ENCODE results near the gene FXYD7. TPM values are rescaled to one million over a fixed set of nuclear protein-coding genes. Genes with fewer than 3 reads are reported as not detected.

Gene FXYD7
- total and polyA plus RNA-seq, 2 of the 13 experiments (the other 11 are each of a cell fraction or from before 2014, with no cell fraction given): 0.55 TPM; not detected in 1

GRCh38 chr19:35130761-35131720, 12.0 kb upstream of the FXYD7 start (continued):
- TF ChIP-seq, protein P1, sequence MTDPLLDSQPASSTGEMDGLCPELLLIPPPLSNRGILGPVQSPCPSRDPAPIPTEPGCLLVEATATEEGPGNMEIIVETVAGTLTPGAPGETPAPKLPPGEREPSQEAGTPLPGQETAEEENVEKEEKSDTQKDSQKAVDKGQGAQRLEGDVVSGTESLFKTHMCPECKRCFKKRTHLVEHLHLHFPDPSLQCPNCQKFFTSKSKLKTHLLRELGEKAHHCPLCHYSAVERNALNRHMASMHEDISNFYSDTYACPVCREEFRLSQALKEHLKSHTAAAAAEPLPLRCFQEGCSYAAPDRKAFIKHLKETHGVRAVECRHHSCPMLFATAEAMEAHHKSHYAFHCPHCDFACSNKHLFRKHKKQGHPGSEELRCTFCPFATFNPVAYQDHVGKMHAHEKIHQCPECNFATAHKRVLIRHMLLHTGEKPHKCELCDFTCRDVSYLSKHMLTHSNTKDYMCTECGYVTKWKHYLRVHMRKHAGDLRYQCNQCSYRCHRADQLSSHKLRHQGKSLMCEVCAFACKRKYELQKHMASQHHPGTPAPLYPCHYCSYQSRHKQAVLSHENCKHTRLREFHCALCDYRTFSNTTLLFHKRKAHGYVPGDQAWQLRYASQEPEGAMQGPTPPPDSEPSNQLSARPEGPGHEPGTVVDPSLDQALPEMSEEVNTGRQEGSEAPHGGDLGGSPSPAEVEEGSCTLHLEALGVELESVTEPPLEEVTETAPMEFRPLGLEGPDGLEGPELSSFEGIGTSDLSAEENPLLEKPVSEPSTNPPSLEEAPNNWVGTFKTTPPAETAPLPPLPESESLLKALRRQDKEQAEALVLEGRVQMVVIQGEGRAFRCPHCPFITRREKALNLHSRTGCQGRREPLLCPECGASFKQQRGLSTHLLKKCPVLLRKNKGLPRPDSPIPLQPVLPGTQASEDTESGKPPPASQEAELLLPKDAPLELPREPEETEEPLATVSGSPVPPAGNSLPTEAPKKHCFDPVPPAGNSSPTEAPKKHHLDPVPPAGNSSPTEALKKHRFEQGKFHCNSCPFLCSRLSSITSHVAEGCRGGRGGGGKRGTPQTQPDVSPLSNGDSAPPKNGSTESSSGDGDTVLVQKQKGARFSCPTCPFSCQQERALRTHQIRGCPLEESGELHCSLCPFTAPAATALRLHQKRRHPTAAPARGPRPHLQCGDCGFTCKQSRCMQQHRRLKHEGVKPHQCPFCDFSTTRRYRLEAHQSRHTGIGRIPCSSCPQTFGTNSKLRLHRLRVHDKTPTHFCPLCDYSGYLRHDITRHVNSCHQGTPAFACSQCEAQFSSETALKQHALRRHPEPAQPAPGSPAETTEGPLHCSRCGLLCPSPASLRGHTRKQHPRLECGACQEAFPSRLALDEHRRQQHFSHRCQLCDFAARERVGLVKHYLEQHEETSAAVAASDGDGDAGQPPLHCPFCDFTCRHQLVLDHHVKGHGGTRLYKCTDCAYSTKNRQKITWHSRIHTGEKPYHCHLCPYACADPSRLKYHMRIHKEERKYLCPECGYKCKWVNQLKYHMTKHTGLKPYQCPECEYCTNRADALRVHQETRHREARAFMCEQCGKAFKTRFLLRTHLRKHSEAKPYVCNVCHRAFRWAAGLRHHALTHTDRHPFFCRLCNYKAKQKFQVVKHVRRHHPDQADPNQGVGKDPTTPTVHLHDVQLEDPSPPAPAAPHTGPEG (CRISPR knock-in tag; IDR thresholded peaks at IDR 0.05): no peak
- TF ChIP-seq CHCHD3 (CRISPR knock-in tag; IDR thresholded peaks at IDR 0.05) (no peak), MAZ (IDR thresholded peaks at IDR 0.05; ENCODE audit: borderline replicate concordance, low read depth, low read length) (no peak), MAZ (CRISPR knock-in tag; IDR thresholded peaks at IDR 0.05; ENCODE audit: low read depth) (no peak), SATB2 (CRISPR knock-in tag; IDR thresholded peaks at IDR 0.05) (no peak), ATF3 (CRISPR knock-in tag; IDR thresholded peaks at IDR 0.05) (no peak), JUN (CRISPR knock-in tag; IDR thresholded peaks at IDR 0.05) (no peak), ZNF33A (CRISPR knock-in tag; IDR thresholded peaks at IDR 0.05; ENCODE audit: borderline replicate concordance) (no peak), ZNF639 (CRISPR knock-in tag; conservative IDR thresholded peaks at IDR 0.05) (no peak), ZNF605 (CRISPR knock-in tag; IDR thresholded peaks at IDR 0.05) (no peak), TCF12 (IDR thresholded peaks at IDR 0.05) (no peak), TCF12 (CRISPR knock-in tag; IDR thresholded peaks at IDR 0.05) (peak; percentile 87; the same call in 1 of the 2 replicates), CENPX (CRISPR knock-in tag; IDR thresholded peaks at IDR 0.05) (no peak), ZNF720 (CRISPR knock-in tag; IDR thresholded peaks at IDR 0.05) (no peak), MAF1 (CRISPR knock-in tag; IDR thresholded peaks at IDR 0.05; ENCODE audit: borderline replicate concordance) (no peak), SYNCRIP (IDR thresholded peaks at IDR 0.05; ENCODE audit: insufficient read depth, low read depth, low read length) (no peak)
- TF ChIP-seq, protein P2, sequence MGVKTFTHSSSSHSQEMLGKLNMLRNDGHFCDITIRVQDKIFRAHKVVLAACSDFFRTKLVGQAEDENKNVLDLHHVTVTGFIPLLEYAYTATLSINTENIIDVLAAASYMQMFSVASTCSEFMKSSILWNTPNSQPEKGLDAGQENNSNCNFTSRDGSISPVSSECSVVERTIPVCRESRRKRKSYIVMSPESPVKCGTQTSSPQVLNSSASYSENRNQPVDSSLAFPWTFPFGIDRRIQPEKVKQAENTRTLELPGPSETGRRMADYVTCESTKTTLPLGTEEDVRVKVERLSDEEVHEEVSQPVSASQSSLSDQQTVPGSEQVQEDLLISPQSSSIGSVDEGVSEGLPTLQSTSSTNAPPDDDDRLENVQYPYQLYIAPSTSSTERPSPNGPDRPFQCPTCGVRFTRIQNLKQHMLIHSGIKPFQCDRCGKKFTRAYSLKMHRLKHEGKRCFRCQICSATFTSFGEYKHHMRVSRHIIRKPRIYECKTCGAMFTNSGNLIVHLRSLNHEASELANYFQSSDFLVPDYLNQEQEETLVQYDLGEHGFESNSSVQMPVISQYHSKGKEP (CRISPR knock-in tag; IDR thresholded peaks at IDR 0.05): 0 out of 2 replicates have a peak, but pooled peaks have one; percentile 37

Measured in HepG2 (cell line).